Uterus (tissue), 4 donors: ENCODE measurements around the gene KIDINS220. TPM values are rescaled to one million over a fixed set of nuclear protein-coding genes. Genes with fewer than 3 reads are reported as not detected.

Source experiments
- DNase-seq, 2 donors: peaks; one replicate each; pipeline ENCODE4 v3.0.0-alpha.2; 2019 to 2020
- H3K27ac ChIP-seq, 2 donors: fragments of 200-600 bp; sonication (generic); 1 replicate in 1 of 2; 2 replicates in 1 of 2; pipeline ENCODE4 v1.5.1; 2016 to 2018
- H3K27me3 ChIP-seq, 2 donors: fragments of 200-600 bp; sonication (generic); one replicate each; pipeline ENCODE4 v1.5.1; 2018 to 2019; ENCODE audit warnings: control low read depth in 1 of 2
- H3K36me3 ChIP-seq, 2 donors: fragments of 200-600 bp; sonication (generic); one replicate each; pipeline ENCODE4 v1.5.1; 2019; ENCODE audit warnings: control low read depth in 1 of 2
- H3K4me1 ChIP-seq, 2 donors: fragments of 200-600 bp; sonication (generic); one replicate each; pipeline ENCODE4 v1.5.1; 2018 to 2019; ENCODE audit warnings: control low read depth in 1 of 2
- H3K4me3 ChIP-seq, 2 donors: fragments of 200-600 bp; sonication (generic); 1 replicate in 1 of 2; 2 replicates in 1 of 2; pipeline ENCODE4 v1.5.1; 2018 to 2019; ENCODE audit warnings: mild to moderate bottlenecking in 1 of 2
- H3K9me3 ChIP-seq, 2 donors: fragments of 200-600 bp; sonication (generic); one replicate each; pipeline ENCODE4 v1.5.1; 2019; ENCODE audit warnings: control low read depth in 1 of 2
- POLR2A ChIP-seq, 2 donors: fragments of 450-650 bp; IDR thresholded peaks; one replicate each; pipeline ENCODE4 v1.6.1; 2016; ENCODE audit warnings: antibody characterized with exemption in 2 of 2, mild to moderate bottlenecking in 1 of 2, moderate library complexity in 1 of 2
- intact Hi-C: fragments of 100-400 bp; cut with DNase I; formaldehyde crosslinking; loops from one replicate; pipeline ENCODE4 v1.15.1; 2023; ENCODE audit warnings: low total_unique reads
- total RNA-seq, 4 donors: library from RNA; depleted of rRNA in 3 of 4; stranded (reverse); fragments of >200 nt in 3 of 4; gene quantifications; one replicate each; pipeline versions ENCODE4 v1.1.0 to v1.2.4, GENCODE V29; 2014 to 2023
- TF ChIP-seq, protein P1 (sequence below), 4 experiments: fragments of 200-600 bp in 2 of 4; fragments of 450-650 bp in 2 of 4; sonication (generic) in 2 of 4; IDR thresholded peaks; one replicate each; pipeline ENCODE4 v1.5.1; 2016 to 2019; ENCODE audit warnings: antibody characterized with exemption in 4 of 4, mild to moderate bottlenecking in 2 of 4, moderate library complexity in 1 of 4
- donor health status: DM: yes; HTN: yes; CAD: no.

KIDINS220 gene
- total RNA-seq, 4 donors from 2014 or later: 48.8 to 185 (median 72.8) TPM

DNA sequence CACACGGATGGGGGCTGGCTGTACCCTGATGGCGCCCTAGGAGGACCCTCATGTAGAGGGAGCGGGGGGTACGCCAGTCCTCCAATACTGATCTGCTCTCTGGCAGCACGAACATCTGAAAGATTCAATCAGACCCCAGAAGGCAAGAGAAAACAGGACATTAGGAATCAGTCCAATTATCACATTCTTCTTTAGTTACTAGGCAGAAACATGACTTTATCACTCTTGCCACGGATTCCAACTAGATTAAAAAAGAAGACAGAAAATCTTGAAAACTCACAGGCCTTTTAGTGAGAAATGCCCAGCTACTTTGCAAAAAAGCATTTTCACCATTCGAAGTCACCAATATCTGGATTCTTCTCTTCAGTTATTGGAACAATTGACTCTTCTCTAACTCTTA lies 87.2 kb downstream of the KIDINS220 start:
- H3K27ac ChIP-seq: no peak overlapping the region
- DNase-seq: no peak
- H3K4me1 ChIP-seq: no peaks in the 10 kb centered on the region
- H3K36me3 ChIP-seq: no peaks in the 10 kb centered on the region
- H3K4me3 ChIP-seq: no peak overlapping the region
- H3K27me3 ChIP-seq: no peaks in the 10 kb centered on the region
- H3K9me3 ChIP-seq: no peaks in the 10 kb centered on the region
- TF ChIP-seq, protein P1, sequence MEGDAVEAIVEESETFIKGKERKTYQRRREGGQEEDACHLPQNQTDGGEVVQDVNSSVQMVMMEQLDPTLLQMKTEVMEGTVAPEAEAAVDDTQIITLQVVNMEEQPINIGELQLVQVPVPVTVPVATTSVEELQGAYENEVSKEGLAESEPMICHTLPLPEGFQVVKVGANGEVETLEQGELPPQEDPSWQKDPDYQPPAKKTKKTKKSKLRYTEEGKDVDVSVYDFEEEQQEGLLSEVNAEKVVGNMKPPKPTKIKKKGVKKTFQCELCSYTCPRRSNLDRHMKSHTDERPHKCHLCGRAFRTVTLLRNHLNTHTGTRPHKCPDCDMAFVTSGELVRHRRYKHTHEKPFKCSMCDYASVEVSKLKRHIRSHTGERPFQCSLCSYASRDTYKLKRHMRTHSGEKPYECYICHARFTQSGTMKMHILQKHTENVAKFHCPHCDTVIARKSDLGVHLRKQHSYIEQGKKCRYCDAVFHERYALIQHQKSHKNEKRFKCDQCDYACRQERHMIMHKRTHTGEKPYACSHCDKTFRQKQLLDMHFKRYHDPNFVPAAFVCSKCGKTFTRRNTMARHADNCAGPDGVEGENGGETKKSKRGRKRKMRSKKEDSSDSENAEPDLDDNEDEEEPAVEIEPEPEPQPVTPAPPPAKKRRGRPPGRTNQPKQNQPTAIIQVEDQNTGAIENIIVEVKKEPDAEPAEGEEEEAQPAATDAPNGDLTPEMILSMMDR (IDR thresholded peaks at IDR 0.05): no peak
- TF ChIP-seq POLR2A (IDR thresholded peaks at IDR 0.05): no peak
- intact Hi-C loops: no loop called here

DNA sequence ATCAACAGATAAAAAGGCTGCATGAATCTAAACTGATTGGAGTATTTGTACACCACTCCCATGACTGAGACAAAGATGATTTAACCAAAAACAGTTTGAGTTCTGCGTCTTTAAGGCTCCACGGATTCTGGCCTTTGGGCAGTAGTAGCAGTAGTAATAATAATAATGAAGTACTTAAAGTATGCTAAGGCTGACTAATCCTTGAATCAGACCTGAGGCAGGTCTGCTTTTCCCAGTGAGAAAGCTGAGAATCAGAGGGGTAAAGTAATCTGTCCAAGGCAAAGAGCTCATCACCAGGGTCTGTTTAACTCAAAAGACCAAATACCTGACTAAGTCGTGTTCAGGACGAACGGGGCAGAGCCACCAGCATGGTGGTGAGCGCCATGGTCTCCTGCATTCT lies 94.2 kb downstream of the KIDINS220 start:
- DNase-seq: no peak
- H3K36me3 ChIP-seq: no peaks in the 10 kb centered on the region
- H3K27me3 ChIP-seq: no peaks in the 10 kb centered on the region
- intact Hi-C loops: no loop called here
- H3K4me1 ChIP-seq: no peaks in the 10 kb centered on the region
- H3K27ac ChIP-seq: no peak overlapping the region
- TF ChIP-seq POLR2A (IDR thresholded peaks at IDR 0.05): no peak
- TF ChIP-seq, protein P1 (IDR thresholded peaks at IDR 0.05): no peak
- no peak overlapping the region for H3K4me3 ChIP-seq
- H3K9me3 ChIP-seq: no peaks in the 10 kb centered on the region

DNA sequence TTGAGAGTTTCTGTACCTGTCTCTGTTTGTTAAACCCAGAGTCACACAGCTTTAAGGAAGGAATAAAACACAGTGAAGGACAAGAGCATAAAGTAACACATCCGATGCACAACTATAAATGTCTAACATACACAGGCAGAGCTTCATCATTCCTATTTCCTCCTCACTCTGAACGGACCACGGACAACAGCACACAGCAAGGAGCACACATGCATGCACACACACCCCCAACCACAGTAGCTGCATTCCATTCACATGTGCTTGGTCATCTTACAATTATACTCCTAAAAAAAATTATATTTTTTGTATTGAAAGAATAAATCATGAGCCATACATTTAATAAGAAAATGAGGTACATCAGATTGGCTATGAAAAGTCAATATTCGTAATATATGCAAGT lies 97.3 kb downstream of the KIDINS220 start:
- intact Hi-C loops: no loop called here
- TF ChIP-seq, protein P1 (IDR thresholded peaks at IDR 0.05): no peak
- TF ChIP-seq POLR2A (IDR thresholded peaks at IDR 0.05): no peak
- Histone ChIP-seq H3K36me3 (no peaks in the 10 kb centered on the region), H3K27ac (no peak overlapping the region), H3K4me3 (no peak overlapping the region), H3K9me3 (no peaks in the 10 kb centered on the region), H3K27me3 (no peaks in the 10 kb centered on the region), H3K4me1 (no peaks in the 10 kb centered on the region)
- DNase-seq: no peak

DNA sequence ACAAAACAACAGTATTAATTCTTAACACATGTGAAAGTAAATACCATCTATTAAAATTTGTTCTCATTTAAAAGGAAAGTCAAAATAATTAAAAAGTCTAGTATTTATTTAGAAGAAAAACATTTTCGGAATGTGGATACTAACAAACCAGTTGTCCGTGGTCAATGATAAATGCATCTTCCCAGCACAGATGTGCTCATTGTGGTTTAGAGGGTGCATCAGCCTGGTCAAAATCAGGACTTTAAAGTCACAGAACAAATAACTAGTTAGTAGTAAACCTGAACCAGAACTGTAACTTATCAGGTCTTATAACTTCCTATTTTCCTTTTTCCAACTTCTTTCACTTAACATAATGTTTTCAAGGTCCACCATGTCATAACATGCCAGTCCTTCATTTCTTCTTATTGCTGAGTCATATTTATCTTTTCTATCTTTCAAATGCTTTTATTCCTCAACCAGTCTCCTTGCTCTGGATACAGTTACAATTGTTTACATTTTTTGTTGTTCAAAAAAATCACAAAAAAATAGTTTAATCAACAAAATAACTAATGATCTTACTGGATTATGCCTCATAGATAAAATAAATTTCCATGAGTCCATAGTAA lies 99.7 kb downstream of the KIDINS220 start:
- no peaks in the 10 kb centered on the region for H3K36me3 ChIP-seq
- H3K4me1 ChIP-seq: no peaks in the 10 kb centered on the region
- no peaks in the 10 kb centered on the region for H3K9me3 ChIP-seq
- no peaks in the 10 kb centered on the region for H3K27me3 ChIP-seq
- DNase-seq: no peak
- intact Hi-C loops: no loop called here
- TF ChIP-seq POLR2A (IDR thresholded peaks at IDR 0.05): no peak
- TF ChIP-seq, protein P1 (IDR thresholded peaks at IDR 0.05): no peak
- H3K27ac ChIP-seq: no peak overlapping the region
- no peak overlapping the region for H3K4me3 ChIP-seq

DNA sequence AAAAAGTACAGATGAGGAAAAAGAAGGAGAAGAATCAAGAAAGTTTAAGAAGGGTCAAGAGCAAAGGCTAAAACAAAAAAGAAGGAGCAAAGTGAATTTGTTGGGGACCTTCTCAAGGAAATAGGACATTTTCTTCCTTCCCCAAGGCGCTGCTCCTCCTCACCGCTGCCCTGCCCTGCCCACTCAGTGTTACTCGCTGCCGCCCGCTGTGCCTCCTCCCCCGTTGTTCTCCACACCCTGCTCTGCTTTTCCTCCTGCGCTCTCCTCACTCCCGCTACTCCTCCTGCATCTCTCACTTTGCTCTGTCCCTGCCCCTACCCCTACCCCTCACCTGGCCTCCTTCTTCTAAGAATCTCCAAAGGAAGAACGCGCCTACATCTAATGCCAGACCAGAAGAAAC lies 104.8 kb downstream of the KIDINS220 start:
- no peak overlapping the region for H3K27ac ChIP-seq
- no peak for TF ChIP-seq POLR2A (IDR thresholded peaks at IDR 0.05)
- TF ChIP-seq, protein P1 (IDR thresholded peaks at IDR 0.05): no peak
- H3K27me3 ChIP-seq: no peaks in the 10 kb centered on the region
- DNase-seq: no peak
- no peak overlapping the region for H3K4me3 ChIP-seq
- H3K4me1 ChIP-seq: no peaks in the 10 kb centered on the region
- no peaks in the 10 kb centered on the region for H3K9me3 ChIP-seq
- intact Hi-C loops: no loop called here
- H3K36me3 ChIP-seq: no peaks in the 10 kb centered on the region
